Cerebellar nuclear complex (tissue), 1 donor: ENCODE results near the gene AMBRA1.

ENCODE experiments used
- DNase-seq, 2 experiments: peaks; one replicate each; lab custom pipeline; 2025; lab: John Stamatoyannopoulos, UW

The AMBRA1 gene

DNA sequence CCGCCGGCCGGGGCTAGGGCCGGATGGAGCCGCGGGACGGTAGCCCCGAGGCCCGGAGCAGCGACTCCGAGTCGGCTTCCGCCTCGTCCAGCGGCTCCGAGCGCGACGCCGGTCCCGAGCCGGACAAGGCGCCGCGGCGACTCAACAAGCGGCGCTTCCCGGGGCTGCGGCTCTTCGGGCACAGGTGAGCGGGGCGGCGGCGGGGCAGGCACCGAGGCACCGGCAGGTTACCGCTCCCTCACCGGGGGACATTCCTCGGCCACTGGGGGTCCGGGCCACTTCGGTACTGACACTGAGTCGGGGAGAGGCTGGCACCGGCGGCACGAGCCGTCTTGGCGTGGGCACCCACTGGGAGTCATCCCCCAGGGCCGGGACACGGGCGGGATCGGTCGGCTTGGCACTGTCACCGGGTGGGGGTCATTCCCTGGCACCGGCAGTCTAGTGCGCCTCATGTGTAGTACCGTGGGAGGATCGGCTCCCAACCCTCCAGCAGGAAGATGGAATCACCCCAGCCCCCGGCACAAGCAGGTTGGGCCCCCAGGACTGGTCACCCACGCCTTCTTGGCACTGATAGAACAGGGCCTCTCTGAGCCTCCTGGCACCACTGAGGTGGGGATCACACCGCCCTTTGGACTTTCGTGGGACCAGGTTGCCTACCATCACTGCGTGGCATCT, 246.0 kb downstream of the AMBRA1 start:
- no peak for DNase-seq

DNA sequence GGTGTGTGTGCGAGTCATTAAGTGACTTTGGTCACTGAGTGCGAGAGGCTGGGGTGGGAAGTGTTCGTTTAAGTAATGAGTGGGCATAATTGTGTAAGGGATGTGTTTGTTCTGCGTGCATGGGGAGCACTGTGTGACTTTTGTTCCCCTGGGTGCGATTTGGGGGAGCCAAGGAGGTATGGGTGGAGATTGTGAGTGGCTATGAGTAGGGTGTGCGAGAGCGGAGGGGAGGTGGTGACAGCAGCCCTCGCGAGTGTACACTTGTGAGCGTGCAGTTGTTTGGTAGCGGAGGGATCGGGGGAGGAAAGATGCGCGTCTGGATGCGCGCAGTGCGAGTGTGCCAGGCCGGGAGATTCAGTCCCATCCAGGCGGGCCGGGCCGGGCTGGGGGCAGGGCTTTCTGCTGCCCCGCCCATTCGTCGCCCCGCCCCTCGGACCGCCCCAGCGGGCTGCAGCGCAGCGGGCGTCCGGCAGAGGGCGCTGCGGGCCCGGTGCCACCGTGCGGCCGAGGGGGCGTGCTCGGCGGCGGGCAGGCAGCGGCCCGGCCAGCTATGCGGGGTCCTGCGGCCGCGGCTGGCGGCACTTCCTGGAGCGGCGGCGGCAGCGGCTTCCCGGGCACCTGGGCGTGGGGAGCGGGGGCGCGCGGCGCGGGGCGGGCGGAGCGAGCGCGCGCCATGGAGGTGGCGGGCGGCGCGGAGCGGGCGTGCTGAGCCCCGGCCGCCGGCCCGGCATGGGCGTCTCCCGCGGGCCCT, 246.8 kb downstream of the AMBRA1 start, which contains the start of gene DGKZ:
TSS of gene DGKZ (plus strand) at position 578 of the 751 bp plus-strand sequence. CDS start 197 bp downstream, outside the sequence.
- peak; percentile 39 to 48 for DNase-seq
